ENCODE results near the gene DAAM1. TPM values are rescaled to one million over a fixed set of nuclear protein-coding genes. Genes with fewer than 3 reads are reported as not detected.

Gene DAAM1
- polyA plus RNA-seq, 1 donor from 2014 or later, result 161 TPM

- Histone ChIP-seq H3K27me3 (ENCODE audit: insufficient read depth, low read depth, low read length) (no peaks in the 10 kb centered on the region), H3K4me2 (ENCODE audit: low read length) (no peak overlapping the region), H4K20me1 (ENCODE audit: insufficient read depth) (no peaks in the 10 kb centered on the region), H3K9me2 (ENCODE audit: insufficient read depth, low read length) (no peaks in the 10 kb centered on the region), H3K27ac (ENCODE audit: low read length) (no peak overlapping the region), H3F3A (ENCODE audit: insufficient read depth, low read length, poor library complexity, severe bottlenecking) (no peaks in the 10 kb centered on the region), H3K9ac (ENCODE audit: low read length) (no peak overlapping the region), H3K79me2 (replicated peaks; ENCODE audit: insufficient read depth, low read length) (no peaks in the 10 kb centered on the region), H3K4me3 (ENCODE audit: low read length) (no peak overlapping the region), H2AFZ (ENCODE audit: low read depth, low read length) (no peak overlapping the region), H3K36me3 (ENCODE audit: insufficient read depth, low read length) (no peaks in the 10 kb centered on the region), H3K9me3 (ENCODE audit: low read length) (no peaks in the 10 kb centered on the region)
- TF ChIP-seq RAD21 (conservative IDR thresholded peaks at IDR 0.05) (no peak), POLR2AphosphoS5 (IDR thresholded peaks at IDR 0.05) (no peak), EP300 (conservative IDR thresholded peaks at IDR 0.05; ENCODE audit: poor library complexity, severe bottlenecking) (no peak), MXI1 (conservative IDR thresholded peaks at IDR 0.05; ENCODE audit: poor library complexity, severe bottlenecking) (no peak), SMC3 (conservative IDR thresholded peaks at IDR 0.05; ENCODE audit: poor library complexity) (no peak), EZH2 (IDR thresholded peaks at IDR 0.05; ENCODE audit: borderline replicate concordance, insufficient read depth, low read length, poor library complexity, severe bottlenecking) (no peak), TAF1 (IDR thresholded peaks at IDR 0.05; ENCODE audit: low read depth) (no peak), REST (IDR thresholded peaks at IDR 0.05; ENCODE audit: borderline replicate concordance) (no peak), CTCF (IDR thresholded peaks at IDR 0.05; ENCODE audit: poor library complexity, severe bottlenecking) (no peak)
Observed at GRCh38 chr14:59155886-59156285, 32.6 kb upstream of the DAAM1 start.

DNA sequence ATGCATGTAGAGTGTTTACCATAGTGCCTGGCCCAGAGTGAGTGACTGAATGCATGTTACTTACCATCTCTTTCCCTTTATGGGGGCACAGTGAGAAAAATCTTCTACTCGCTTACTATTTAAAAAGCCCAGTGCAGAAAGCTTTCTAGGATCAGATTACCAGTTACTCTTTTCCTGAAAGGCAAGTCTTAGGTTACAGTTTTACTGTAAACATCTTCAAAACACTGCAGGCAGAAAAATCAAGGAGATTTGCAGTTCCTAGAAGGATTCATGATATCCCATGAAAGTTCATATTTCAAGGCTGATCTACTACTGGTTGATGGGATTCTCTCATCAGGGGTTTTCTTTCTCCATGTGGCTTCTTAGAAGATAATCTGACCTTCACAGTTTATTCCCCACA, 29.3 kb upstream of the DAAM1 start:
- H3K9ac ChIP-seq (ENCODE audit: low read length), result no peak overlapping the region
- H3K4me2 ChIP-seq (ENCODE audit: low read length), result no peak overlapping the region
- no peaks in the 10 kb centered on the region for H3K36me3 ChIP-seq (ENCODE audit: insufficient read depth, low read length)
- no peaks in the 10 kb centered on the region for H3K79me2 ChIP-seq (replicated peaks; ENCODE audit: insufficient read depth, low read length)
- H4K20me1 ChIP-seq (ENCODE audit: insufficient read depth), result no peaks in the 10 kb centered on the region
- TF ChIP-seq TAF1 (IDR thresholded peaks at IDR 0.05; ENCODE audit: low read depth) (no peak), RAD21 (conservative IDR thresholded peaks at IDR 0.05) (no peak), REST (IDR thresholded peaks at IDR 0.05; ENCODE audit: borderline replicate concordance) (no peak), EZH2 (IDR thresholded peaks at IDR 0.05; ENCODE audit: borderline replicate concordance, insufficient read depth, low read length, poor library complexity, severe bottlenecking) (no peak)
- H2AFZ ChIP-seq (ENCODE audit: low read depth, low read length), result no peak overlapping the region
- no peaks in the 10 kb centered on the region for H3K9me2 ChIP-seq (ENCODE audit: insufficient read depth, low read length)
- no peaks in the 10 kb centered on the region for H3F3A ChIP-seq (ENCODE audit: insufficient read depth, low read length, poor library complexity, severe bottlenecking)
- no peaks in the 10 kb centered on the region for H3K27me3 ChIP-seq (ENCODE audit: insufficient read depth, low read depth, low read length)
- H3K9me3 ChIP-seq (ENCODE audit: low read length), result no peaks in the 10 kb centered on the region
- no peak overlapping the region for H3K4me3 ChIP-seq (ENCODE audit: low read length)
- H3K27ac ChIP-seq (ENCODE audit: low read length), result no peak overlapping the region

Data from neural cell (in vitro differentiated cells).